BJ (cell line): ENCODE data around the gene ZNF423. TPM values are rescaled to one million over a fixed set of nuclear protein-coding genes. Genes with fewer than 3 reads are reported as not detected.

Source experiments
- CTCF ChIA-PET: fragments of 350-600 bp; formaldehyde crosslinking; extraction: SDS; loops from one replicate; lab custom pipeline; 2021; ENCODE audit warnings: antibody characterized with exemption, inconsistent platforms; lab: Yijun Ruan, JAX
- POLR2A ChIA-PET: fragments of 300-600 bp; sonication (Branson Sonifier 250); formaldehyde crosslinking; extraction: SDS; loops from one replicate; lab custom pipeline; 2021; ENCODE audit warnings: antibody characterized with exemption; lab: Charles Lee
- DNase-seq: peaks from one replicate; pipeline ENCODE4 v3.0.0-alpha.2; 2011; ENCODE audit warnings: low read depth
- H3K27me3 ChIP-seq: 2 replicates; pipeline ENCODE4 v1.6.0; 2011; ENCODE audit warnings: low read length; ENCODE audit not compliant: control insufficient read depth, insufficient read depth
- H3K36me3 ChIP-seq: 2 replicates; pipeline ENCODE4 v1.5.1; 2011; ENCODE audit warnings: low read length; ENCODE audit not compliant: control insufficient read depth, insufficient read depth
- H3K4me3 ChIP-seq: 2 replicates; pipeline ENCODE4 v1.5.1; 2011; ENCODE audit warnings: low read depth, mild to moderate bottlenecking, control low read depth, low read length
- CTCF ChIP-seq: IDR thresholded peaks from 2 replicates; pipeline ENCODE4 v1.5.1; 2011; ENCODE audit warnings: low read depth, mild to moderate bottlenecking, control low read depth, inconsistent platforms, low read length, moderate library complexity; ENCODE audit not compliant: insufficient read depth
- polyA plus RNA-seq: library from polyadenylated mRNA; depleted of rRNA; stranded (reverse); fragments of >200 nt; gene quantifications from 2 replicates; pipeline ENCODE4 v1.2.3, GENCODE V29; 2011

Gene ZNF423
- polyA plus RNA-seq, 1 experiment: 0.22 TPM

GRCh38 chr16:49695782-49696413, 160.0 kb downstream of the ZNF423 start:
- no peak for TF ChIP-seq CTCF
- POLR2A ChIA-PET: no interaction called here
- Histone ChIP-seq H3K36me3 (no peaks in the 10 kb centered on the region), H3K27me3 (no peaks in the 10 kb centered on the region), H3K4me3 (no peak overlapping the region)
- CTCF ChIA-PET: no interaction called here
- DNase-seq: no peak

GRCh38 chr16:49693445-49693844, 162.5 kb downstream of the ZNF423 start:
- Histone ChIP-seq H3K36me3 (no peaks in the 10 kb centered on the region), H3K4me3 (no peak overlapping the region), H3K27me3 (no peaks in the 10 kb centered on the region)
- CTCF ChIA-PET: no interaction called here
- no peak for TF ChIP-seq CTCF
- POLR2A ChIA-PET: no interaction called here
- DNase-seq: no peak

- ChIA-PET CTCF (no interaction called here), POLR2A (no interaction called here)
- Histone ChIP-seq H3K27me3 (no peaks in the 10 kb centered on the region), H3K4me3 (no peak overlapping the region), H3K36me3 (no peaks in the 10 kb centered on the region)
- no peak for TF ChIP-seq CTCF
- DNase-seq: no peak
These were observed 165.1 kb downstream of the ZNF423 start for GRCh38 chr16:49690778-49691177.

- no peak for DNase-seq
- POLR2A ChIA-PET: no interaction called here
- H3K4me3 ChIP-seq: no peak overlapping the region
- 0 out of 2 replicates have a peak, but pooled peaks cover 2% of the 10 kb centered on the region for H3K27me3 ChIP-seq
- CTCF ChIA-PET: no interaction called here
- TF ChIP-seq CTCF: no peak
- H3K36me3 ChIP-seq: no peaks in the 10 kb centered on the region
These were observed 167.7 kb downstream of the ZNF423 start for GRCh38 chr16:49688036-49688697.

- ChIA-PET POLR2A (no interaction called here), CTCF (no interaction called here)
- Histone ChIP-seq H3K27me3 (0 out of 2 replicates have a peak, but pooled peaks cover 2% of the 10 kb centered on the region), H3K4me3 (no peak overlapping the region), H3K36me3 (no peaks in the 10 kb centered on the region)
- no peak for DNase-seq
- no peak for TF ChIP-seq CTCF
These were observed 168.4 kb downstream of the ZNF423 start for GRCh38 chr16:49687476-49688002.
